AG20443 (cell line): ENCODE results near the gene HIVEP3.
"Not testable (repeated sequence)": the region's sequence is repeated elsewhere in the genome, so short reads cannot be mapped to it uniquely, and the experiment has no call there.

Experiments used
- DNase-seq: peaks from one replicate; pipeline ENCODE4 v3.0.0; 2012; ENCODE audit warnings: low spot score, mixed read lengths

The HIVEP3 gene

GRCh38 chr1:41918450-41919043 lies at the start of gene HIVEP3:
Gene HIVEP3 (minus strand): TSS chr1:41918922.
- DNase-seq, result peak; percentile 67

GRCh38 chr1:41964400-41964799 lies 45.7 kb upstream of the HIVEP3 start:
- no peak for DNase-seq

GRCh38 chr1:41963636-41964035 lies 44.9 kb upstream of the HIVEP3 start:
- DNase-seq, result no peak

GRCh38 chr1:41958015-41958673 lies 39.4 kb upstream of the HIVEP3 start:
- DNase-seq, result no peak

- peak; percentile 71 for DNase-seq
Observed at GRCh38 chr1:41957568-41957967, 38.8 kb upstream of the HIVEP3 start.

- peak; percentile 78 for DNase-seq
Observed at GRCh38 chr1:41955461-41956159, 36.9 kb upstream of the HIVEP3 start.

- peak; percentile 25 for DNase-seq
Observed at GRCh38 chr1:41954533-41954944, 35.8 kb upstream of the HIVEP3 start.

GRCh38 chr1:41953291-41953690 lies 34.6 kb upstream of the HIVEP3 start:
- DNase-seq, result no peak

GRCh38 chr1:41952208-41952607 lies 33.5 kb upstream of the HIVEP3 start:
- DNase-seq, result no peak

GRCh38 chr1:41951492-41951891 lies 32.8 kb upstream of the HIVEP3 start:
- not testable (repeated sequence) for DNase-seq

- no peak for DNase-seq
Observed at GRCh38 chr1:41950820-41951219, 32.1 kb upstream of the HIVEP3 start.

- not testable (repeated sequence) for DNase-seq
Observed at GRCh38 chr1:41945946-41946345, 27.2 kb upstream of the HIVEP3 start.

- no peak for DNase-seq
Observed at GRCh38 chr1:41943717-41944116, 25.0 kb upstream of the HIVEP3 start.

GRCh38 chr1:41942278-41942677 lies 23.6 kb upstream of the HIVEP3 start:
- no peak for DNase-seq

GRCh38 chr1:41941381-41941780 lies 22.7 kb upstream of the HIVEP3 start:
- no peak for DNase-seq

- DNase-seq, result no peak
Observed at GRCh38 chr1:41939194-41939593, 20.5 kb upstream of the HIVEP3 start.

- no peak for DNase-seq
Observed at GRCh38 chr1:41936107-41936506, 17.4 kb upstream of the HIVEP3 start.

- peak; percentile 39 for DNase-seq
Observed at GRCh38 chr1:41935226-41935625, 16.5 kb upstream of the HIVEP3 start.

- DNase-seq, result no peak
Observed at GRCh38 chr1:41933106-41933505, 14.4 kb upstream of the HIVEP3 start.

GRCh38 chr1:41931578-41931977 lies 12.9 kb upstream of the HIVEP3 start:
- DNase-seq, result no peak

- DNase-seq, result no peak
Observed at GRCh38 chr1:41927118-41927517, 8.4 kb upstream of the HIVEP3 start.

GRCh38 chr1:41925712-41926111 lies 7.0 kb upstream of the HIVEP3 start:
- DNase-seq, result no peak

GRCh38 chr1:41924911-41925310 lies 6.2 kb upstream of the HIVEP3 start:
- DNase-seq, result no peak
